Non-pigmented ciliary epithelial cell (primary cell): ENCODE measurements around the gene GSTP1.
"Not testable (repeated sequence)": the region's sequence is repeated elsewhere in the genome, so short reads cannot be mapped to it uniquely, and the experiment has no call there.

Experiments used
- DNase-seq: peaks from one replicate; pipeline ENCODE4 v3.0.0-alpha.2; 2010; ENCODE audit warnings: low read depth

The GSTP1 gene

DNA sequence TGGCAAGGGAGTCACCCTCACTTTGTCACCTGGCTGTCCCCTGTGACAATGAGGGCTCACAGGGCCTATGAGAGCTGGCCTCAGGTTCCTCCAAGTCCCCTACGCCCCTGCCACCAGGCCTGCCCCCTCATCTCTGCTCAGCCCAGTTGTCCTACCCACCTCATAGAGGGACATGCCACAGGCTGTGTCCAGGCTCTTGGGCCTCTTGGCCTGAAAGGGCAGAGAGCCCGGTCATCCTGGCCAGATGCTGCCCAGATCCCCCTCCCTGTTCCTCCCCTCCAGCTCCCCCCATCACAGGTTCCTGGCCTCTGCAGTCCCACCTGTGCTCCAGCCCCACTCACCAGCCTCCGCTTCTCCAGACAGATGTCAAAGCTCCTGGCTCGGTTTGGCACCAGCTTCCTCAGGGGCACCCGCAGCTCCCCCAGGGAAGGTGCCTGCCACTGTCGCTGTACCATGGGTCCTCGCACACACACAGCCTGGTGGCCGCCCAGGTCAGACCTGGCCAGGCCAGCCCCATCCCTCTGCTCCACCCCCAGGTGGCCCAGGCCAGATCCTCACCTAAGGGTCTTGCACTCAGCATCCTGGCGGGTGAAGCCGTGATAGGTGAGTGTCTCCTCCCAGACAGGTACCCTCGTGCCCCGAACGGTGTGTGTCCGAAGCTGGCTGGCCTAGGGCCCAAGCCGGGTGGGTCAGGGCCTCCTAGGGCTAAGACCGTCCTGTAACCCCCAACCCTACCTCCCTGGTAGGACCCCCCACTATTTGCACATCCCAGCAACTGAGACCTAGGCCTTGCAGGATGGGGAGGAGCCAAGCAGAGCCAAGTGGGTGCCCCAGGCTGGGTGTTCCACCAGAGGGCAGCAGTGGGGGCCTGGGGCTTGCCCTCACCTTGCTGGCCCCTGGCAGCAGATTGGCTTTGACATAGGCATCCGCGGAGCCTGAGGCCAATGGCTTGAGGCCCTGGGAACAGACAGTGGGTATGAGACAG is 31.4 kb downstream of the GSTP1 start:
- DNase-seq, result no peak

DNA sequence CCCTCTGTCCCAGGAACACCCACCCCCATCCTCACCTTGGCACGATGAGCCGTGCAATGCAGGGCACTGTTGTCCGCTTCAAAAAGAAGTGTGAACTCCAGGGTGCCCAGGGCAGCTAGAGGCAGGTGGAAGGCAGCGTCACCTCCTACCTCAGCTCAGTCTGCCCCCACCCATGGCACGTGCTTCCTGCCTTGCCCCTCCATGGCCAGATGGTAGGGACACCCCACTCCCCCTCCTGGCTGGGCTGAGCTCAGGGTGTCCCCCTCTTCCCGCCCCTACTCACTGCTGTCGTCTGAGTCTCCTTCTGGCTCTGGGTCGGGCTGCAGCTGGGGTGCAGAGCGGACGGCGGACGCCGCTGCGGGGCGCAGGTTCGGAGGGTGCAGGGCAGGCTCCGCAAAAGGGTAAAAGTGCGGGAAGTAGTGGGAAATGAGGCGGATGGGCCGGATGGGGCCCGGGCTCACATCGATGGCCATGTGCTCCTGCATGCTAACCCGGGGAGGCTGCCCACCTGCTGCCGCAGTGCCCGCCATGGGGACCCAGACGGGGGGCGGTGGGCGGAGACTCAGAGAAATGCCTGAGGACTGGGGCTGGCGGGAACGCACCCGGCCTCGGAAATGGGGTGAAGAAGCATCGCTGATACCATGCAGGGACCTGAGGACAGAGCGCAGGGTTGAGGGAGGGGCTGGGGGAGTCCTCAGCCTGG is 32.3 kb downstream of the GSTP1 start:
- DNase-seq, result no peak

DNA sequence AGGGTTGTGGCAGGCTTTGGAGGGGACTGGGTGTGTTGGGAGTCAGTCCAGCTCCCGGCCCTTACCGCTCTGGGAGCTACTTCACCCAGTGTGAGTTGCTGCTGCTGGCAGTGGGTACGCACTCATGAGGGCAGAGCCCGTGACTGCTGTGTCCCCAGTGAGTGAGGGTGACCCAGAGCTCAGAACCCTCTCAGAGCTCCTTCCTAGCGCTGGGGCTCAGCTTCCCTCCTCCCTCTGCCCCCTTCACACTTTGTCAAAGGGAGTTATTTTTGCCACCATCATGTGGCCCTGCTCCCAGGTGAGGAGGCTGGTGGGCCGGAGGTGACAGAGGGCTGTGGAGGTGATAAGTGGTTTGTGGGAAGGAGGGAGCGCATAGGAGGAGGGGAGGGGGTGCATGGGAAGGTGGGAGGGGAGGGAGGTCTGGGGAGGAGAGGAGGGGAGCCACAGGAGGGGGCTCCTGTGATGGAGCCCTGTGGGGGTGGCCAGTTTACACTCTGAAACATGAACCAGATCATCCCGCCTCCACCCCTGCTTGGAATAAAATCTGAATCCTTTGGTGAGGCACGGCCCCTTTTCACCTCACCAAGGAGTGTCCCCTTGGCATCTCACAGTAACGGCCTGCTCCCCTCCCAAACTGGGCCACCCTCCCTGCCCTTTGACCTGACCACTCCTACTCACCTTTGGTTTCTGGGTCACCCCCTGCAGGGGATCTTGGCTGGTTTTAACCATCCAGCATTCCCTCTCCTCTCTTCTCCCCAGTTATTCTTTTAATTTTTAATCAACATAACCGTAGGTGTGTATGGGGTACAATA is 33.0 kb downstream of the GSTP1 start:
- no peak for DNase-seq

DNA sequence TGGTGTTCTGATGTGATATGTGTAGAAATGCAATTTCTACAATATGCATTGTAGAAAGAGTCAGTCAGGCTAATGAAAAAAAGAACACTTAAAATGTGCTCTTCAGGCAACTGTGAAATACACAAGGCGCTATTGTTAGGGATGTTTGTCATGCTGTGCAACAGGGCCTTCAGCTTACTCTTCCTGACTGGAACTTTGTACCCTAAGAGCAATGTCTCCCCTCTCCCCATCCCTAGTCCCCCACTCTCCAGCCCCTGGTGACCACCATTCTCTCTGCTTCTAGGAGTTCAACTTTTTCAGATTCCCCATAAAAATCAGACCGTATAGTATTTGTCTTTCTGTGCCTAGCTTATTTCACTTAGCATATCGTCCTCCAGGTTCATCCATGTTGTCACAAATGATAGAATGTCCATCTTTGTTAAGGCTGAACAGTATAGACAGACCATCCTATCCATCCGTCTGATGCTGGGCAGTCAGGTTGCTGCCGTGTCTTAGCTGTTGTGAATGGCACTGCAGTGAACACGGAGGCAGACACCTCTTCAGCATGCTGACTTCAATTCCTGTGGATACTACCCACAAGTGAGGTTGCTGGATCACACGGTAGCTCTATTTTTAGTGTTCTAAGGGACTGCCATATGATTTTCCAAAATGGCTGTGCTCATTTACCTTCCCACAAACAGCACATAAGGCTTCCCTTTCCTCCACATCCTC is 33.8 kb downstream of the GSTP1 start:
- no peak for DNase-seq

DNA sequence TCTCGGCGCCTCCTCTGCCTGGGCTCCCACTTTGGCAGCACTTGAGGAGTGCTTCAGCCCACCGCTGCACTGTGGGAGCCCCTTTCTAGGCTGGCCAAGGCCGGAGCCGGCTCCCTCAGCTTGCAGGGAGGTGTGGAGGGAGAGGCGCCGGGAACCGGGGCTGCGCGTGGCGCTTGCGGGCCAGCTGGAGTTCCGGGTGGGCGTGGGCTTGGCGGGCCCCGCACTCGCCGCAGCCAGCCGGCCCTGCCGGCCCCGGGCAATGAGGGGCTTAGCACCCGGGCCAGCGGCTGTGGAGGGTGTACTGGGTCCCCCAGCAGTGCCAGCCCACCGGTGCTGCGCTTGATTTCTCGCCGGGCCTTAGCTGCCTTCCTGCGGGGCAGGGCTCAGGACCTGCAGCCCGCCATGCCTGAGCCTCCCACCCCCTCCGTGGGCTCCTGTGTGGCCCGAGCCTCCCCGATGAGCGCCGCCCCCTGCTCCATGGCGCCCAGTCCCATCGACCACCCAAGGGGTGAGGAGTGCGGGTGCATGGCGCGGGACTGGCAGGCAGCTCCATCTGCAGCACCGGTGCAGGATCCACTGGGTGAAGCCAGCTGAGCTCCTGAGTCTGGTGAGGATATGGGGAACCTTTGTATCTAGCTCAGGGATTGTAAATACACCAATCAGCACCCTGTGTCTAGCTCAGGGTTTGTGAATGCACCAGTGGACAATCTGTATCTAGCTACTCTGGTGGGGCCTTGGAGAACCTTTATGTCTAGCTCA is 35.5 kb downstream of the GSTP1 start:
- not testable (repeated sequence) for DNase-seq

DNA sequence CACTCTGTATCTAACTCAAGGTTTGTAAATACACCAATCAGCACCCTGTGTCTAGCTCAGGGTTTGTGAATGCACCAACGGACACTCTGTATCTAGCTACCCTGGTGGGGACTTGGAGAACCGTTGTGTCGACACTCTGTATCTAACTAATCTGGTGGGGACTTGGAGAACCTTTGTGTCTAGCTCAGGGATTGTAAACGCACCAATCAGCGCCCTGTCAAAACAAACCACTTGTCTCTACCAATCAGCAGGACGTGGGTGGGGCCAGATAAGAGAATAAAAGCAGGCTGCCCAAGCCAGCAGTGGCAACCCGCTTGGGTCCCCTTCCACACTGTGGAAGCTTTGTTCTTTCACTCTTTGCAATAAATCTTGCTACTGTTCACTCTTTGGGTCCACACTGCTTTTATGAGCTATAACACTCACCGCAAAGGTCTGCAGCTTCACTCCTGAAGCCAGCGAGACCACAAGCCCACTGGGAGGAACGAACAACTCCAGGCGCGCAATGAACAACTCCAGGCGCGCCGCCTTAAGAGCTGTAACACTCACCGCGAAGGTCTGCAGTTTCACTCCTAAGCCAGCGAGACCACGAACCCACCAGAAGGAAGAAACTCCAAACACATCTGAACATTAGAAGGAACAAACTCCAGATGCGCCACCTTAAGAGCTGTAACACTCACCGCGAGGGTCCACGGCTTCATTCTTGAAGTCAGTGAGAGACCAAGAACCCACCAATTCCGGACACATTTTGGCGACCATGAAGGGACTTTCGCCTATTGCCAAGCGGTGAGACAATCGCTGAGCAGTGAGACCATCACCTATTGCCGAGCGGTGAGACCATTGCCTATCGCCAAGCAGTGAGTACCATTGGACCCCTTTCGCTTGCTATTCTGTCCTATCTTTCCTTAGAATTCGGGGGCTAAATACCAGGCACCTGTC is 36.3 kb downstream of the GSTP1 start:
- not testable (repeated sequence) for DNase-seq

DNA sequence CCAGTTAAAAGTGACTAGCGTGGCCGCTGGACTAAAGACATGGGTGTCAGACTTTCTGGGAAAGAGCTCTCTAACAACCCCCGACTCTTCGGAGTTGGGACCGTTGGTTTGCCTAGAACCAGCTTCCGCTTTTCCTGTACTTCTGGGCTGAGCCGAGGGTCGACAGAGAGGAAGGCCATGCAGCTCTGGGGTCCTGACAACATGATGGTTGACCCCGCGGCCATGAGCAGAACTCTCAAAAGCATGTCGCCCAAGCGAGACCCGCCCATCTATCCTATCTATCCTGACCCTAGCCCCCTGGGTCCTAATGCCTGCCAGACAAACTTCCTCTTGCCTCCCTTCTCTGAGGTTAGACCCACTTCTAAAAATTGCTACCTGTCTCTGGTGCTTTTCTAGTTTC is 37.0 kb downstream of the GSTP1 start:
- DNase-seq, result not testable (repeated sequence)

DNA sequence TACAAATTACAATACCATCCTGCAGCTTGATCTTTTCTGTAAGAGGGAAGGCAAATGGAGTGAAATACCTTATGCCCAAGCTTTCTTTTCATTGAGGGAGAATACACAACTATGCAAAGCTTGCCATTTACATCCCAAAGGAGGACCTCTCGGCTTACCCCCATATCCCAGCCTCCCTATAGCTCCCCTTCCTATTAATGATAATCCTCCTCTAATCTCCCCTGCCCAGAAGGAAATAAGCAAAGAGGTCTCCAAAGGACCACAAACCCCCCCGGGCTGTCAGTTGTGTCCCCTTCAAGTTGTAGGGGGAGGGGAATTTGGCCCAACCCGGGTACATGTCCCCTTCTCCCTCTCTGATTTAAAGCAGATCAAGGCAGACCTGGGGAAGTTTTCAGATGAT is 38.3 kb downstream of the GSTP1 start:
- DNase-seq, result not testable (repeated sequence)

DNA sequence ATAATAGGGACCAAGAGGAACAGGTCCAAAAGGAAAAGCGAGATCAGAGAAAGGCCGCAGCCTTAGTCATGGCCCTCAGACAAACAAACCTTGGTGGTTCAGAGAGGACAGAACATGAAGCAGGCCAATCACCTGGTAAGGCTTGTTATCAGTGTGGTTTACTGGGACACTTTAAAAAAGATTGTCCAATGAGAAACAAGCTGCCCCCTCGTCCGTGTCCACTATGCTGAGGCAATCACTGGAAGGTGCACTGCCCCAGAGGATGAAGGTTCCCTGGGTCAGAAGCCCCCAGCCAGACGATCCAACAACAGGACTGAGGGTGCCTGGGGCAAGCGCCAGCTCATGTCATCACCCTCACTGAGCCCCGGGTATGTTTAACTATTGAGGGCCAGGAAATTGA is 39.3 kb downstream of the GSTP1 start:
- not testable (repeated sequence) for DNase-seq

DNA sequence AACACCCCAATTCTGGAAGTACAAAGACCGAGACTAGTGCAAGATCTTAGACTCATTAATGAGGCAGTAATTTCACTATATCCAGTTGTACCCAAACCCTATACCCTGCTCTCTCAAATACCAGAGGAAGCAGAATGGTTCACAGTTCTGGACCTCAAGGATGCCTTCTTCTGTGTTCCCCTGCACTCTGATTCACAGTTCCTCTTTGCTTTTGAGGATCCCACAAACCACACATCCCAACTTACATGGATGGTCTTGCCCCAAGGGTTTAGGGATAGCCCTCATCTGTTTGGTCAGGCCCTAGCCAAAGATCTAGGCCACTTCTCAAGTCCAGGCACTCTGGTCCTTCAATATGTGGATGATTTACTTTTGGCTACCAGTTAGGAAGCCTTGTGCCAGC is 40.2 kb downstream of the GSTP1 start:
- not testable (repeated sequence) for DNase-seq

DNA sequence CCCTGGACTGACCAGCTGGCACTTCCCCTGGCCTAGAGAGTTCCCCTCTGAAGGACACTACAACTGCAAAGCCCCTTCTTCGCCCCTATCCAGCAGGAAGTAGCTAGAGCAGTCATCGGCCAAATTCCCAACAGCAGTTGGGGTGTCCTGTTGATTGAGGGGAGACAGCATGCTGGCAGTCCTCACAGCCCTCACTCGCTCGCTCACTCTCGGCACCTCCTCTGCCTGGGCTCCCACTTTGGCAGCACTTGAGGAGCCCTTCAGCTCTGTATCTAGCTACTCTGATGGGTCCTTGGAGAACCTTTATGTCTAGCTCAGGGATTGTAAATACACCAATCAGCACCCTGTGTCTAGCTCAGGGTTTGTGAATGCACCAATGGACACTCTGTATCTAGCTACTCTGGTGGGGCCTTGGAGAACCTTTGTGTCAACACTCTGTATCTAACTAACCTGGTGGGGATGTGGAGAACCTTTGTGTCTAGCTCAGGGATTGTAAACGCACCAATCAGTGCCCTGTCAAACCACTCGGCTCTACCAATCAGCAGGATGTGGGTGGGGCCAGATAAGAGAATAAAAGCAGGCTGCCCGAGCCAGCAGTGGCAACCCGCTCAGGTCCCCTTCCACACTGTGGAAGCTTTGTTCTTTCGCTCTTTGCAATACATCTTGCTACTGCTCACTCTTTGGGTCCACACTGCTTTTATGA is 42.7 kb downstream of the GSTP1 start:
- DNase-seq, result not testable (repeated sequence)

DNA sequence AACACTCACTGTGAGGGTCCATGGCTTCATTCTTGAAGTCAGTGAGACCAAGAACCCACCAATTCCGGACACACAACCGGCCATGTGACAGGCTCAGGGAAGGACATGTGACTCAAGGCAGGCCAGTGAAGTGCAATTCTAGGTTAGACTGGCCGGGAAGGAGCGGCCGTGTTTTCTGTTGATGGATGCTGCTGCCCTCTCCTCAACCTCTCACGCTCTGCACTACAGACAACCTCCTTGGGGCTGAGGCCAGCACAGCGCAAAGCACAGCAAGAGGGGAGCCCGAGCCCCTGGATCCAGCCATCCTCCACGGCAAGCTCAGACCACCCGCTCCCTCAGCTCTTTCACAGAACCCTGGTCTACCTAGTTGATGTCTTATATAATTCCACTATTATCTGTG is 43.4 kb downstream of the GSTP1 start:
- no peak for DNase-seq

DNA sequence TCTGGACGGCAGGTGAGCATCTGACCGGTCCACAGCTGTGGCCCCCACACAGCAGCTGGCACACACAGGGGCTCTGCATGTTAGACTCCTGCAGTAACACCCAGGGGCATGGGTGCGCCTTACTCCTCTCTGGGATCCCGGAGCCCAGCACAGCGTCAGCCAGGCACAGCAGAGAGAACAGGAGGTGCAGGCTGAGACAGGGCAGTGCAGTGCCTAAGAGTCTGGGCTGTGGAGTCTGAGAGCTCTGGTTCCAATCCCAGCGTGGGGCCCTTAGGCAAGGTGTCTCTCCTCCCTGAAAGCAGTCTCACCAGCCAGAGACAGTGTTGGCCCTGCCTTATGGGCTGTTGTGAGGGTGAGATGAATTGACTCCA is 43.8 kb downstream of the GSTP1 start:
- DNase-seq, result no peak

DNA sequence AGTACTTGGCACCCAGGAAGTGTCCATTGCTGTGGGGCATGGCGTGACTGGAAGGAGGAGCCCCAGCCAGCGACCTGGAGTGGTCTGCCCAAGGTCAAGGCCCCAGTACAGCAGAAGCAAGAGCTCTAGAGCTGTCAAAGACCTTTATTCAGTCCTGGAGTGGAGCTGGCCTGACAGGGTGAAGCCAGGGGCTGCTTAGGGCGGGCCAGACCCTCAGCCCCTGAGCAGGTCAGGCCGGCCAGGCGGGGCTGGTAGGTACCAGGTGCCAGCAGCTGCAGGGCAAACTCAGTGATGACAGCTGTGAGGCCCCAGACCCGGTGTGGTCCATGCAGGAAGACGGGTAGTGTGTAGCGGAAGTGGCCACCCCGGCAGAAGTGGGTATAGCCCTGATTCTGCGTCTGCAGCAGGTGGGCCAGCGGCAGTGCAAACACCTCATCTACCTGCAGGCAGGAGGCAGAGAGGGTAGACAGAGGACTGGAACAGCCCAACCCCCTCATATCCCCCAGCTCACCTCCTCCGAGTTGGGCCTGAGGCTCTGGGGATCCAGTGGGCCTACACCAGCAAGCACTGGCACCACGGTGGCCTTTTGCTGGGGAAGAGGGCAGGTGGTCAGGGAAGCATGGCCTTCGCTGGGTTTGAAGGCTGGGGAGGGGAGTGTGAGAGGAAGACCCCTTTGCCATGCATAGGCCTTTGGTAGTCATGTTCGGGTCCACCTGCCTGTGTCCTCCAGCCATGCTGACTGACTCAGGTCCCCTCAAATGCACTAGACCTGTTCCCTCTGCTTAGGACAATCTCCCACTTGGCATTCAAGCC is 44.4 kb downstream of the GSTP1 start:
- no peak for DNase-seq

DNA sequence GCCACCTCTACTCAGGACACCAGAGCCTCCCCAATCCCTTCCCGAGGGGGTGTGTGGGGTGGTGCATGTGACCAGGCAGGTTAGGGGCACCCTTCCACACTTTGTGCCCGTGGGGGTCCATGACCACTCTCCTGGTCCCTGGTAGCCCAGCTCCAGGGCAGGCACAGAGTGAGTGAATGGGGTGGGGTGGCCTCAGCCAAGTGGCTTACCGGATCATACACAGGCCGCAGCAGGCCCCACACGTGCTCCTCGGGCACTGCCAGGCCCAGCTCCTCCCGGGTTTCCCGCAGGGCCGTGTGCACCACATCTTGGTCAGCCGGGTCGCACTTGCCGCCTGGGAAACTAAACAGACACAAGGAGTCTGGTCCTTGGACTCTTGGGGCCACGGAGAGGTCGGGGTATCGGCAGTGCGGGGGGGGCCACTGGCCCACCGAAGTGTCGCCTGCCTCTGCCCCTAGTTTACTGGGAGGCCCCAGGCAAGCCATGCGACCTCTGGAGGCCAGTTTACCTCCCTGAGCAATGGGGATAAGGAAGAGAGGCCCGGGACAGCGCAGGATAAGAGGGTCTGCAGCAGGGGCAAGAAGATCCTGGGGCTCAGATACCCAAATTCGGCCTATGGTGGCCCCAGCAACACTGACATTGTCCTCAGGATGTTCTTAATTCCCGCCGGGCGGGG is 45.2 kb downstream of the GSTP1 start:
- no peak for DNase-seq

DNA sequence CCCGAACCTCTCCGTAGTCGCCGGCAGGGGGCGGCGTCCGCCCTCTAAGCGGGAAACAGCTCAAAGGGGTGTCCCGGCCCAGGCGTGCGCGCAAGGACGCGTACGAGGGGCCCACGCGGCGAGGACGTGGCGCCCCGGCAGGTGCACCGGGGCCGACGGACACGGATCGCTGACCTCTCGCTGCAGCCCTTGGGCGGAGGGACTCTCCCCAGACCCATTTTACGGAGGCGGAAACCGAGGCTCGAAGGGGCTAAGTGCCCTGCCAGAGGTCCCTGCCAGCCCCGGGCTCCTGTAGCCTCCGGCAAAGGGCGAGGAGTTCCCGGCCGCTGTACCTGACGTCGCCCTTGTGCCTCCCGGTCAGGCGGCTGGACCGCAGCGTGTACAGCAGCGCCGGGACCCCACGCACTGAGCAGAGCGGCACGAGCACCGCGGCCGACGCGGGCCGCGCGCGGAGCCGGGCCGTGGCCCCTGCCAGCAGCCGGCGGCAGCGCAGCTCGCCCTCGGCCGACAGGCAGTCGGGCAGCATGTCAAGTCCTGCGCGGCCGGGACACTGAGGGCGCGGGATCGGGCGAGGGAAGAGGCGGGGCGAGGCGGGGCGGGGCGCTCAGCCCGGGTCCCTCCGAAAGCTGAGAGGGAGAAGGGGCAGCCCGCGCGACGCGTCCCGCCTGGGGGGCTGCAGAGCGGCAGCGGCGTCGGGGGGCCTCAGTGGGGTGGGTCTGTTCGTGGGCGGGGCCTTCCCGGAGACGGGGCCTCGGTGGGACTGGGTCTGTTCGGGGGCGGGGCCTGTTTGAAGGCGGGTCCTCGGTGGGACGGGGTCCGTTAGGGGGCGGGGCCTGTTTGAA is 46.0 kb downstream of the GSTP1 start, which contains the start of gene NUDT8:
Gene NUDT8, minus strand, starts transcription at position 552 of the 842 bp plus-strand sequence. Its CDS starts 26 bp downstream, at position 526.
- DNase-seq, result peak; percentile 37
